Measurements from ENCODE around the gene CELSR2.

GRCh38 chr1:109280862-109281261 lies 31.5 kb downstream of the CELSR2 start:
- no peak for TF ChIP-seq CTCF (IDR thresholded peaks at IDR 0.05)
- no peak for TF ChIP-seq POLR2A (IDR thresholded peaks at IDR 0.05)

Data from right lobe of liver (tissue), 4 donors.